Measurements from ENCODE around the gene PIK3CD. TPM values are rescaled to one million over a fixed set of nuclear protein-coding genes. Genes with fewer than 3 reads are reported as not detected.

The PIK3CD gene
- total and polyA plus RNA-seq, 11 donors = 1.9 to 18.8 (median 4.0) TPM

- H3K4me1 ChIP-seq = peaks cover 0 to 37% (median 0%) of the 10 kb centered on the region in 12 donors
- no peak overlapping the region for H3K4me3 ChIP-seq
- H3K36me3 ChIP-seq = no peaks in the 10 kb centered on the region
- no peaks in the 10 kb centered on the region for H3K27me3 ChIP-seq
- H3K9me3 ChIP-seq = no peaks in the 10 kb centered on the region
- intact Hi-C loops (cut with DNase I) = loop anchor here in 1 of 10 donors (5.0 kb wide), 1 partner anchor 234 kb away; no protein-coding TSS in a partner anchor
- WGBS, 4 donors = 75 to 85% (median 78%) methylated on average over 6 of the region's 6 CpGs
- TF ChIP-seq POLR2A (IDR thresholded peaks at IDR 0.05) (no peak), CTCF (IDR thresholded peaks at IDR 0.05) (no peak)
- no peak for DNase-seq
- H3K27ac ChIP-seq = no peak overlapping the region
- no peak for ATAC-seq
These were observed 18.0 kb upstream of the PIK3CD start for GRCh38 chr1:9633493-9633892.

- DNase-seq (no peak), ATAC-seq (no peak)
- no peaks in the 10 kb centered on the region for H3K9me3 ChIP-seq
- WGBS, 4 donors = 75 to 89% (median 75%) methylated on average over 2 of the region's 2 CpGs
- no peaks in the 10 kb centered on the region for H3K36me3 ChIP-seq
- H3K4me1 ChIP-seq = peaks cover 0 to 36% (median 0%) of the 10 kb centered on the region in 12 donors
- H3K27ac ChIP-seq = no peak overlapping the region
- TF ChIP-seq CTCF (IDR thresholded peaks at IDR 0.05) = no peak
- no peak for TF ChIP-seq POLR2A (IDR thresholded peaks at IDR 0.05)
- H3K4me3 ChIP-seq = no peak overlapping the region
- no peaks in the 10 kb centered on the region for H3K27me3 ChIP-seq
- intact Hi-C loops (cut with DNase I) = loop anchor here in 1 of 10 donors (5.0 kb wide), 1 partner anchor 233 kb away; no protein-coding TSS in a partner anchor
These were observed 16.9 kb upstream of the PIK3CD start for GRCh38 chr1:9634582-9634981.

GRCh38 chr1:9639227-9639626 lies 12.3 kb upstream of the PIK3CD start:
- ATAC-seq = no peak
- Histone ChIP-seq H3K4me1 (peaks cover 0 to 23% (median 0%) of the 10 kb centered on the region in 12 donors), H3K27ac (no peak overlapping the region), H3K27me3 (peaks cover 0 to 7% (median 0%) of the 10 kb centered on the region in 9 donors), H3K4me3 (no peak overlapping the region), H3K36me3 (no peaks in the 10 kb centered on the region), H3K9me3 (no peaks in the 10 kb centered on the region)
- intact Hi-C loops (cut with DNase I) = no loop called here
- WGBS, 4 donors = 62 to 75% (median 69%) methylated on average over 6 of the region's 6 CpGs
- TF ChIP-seq CTCF (IDR thresholded peaks at IDR 0.05) = no peak
- TF ChIP-seq POLR2A (IDR thresholded peaks at IDR 0.05) = no peak
- no peak for DNase-seq

GRCh38 chr1:9643351-9644256 lies 7.9 kb upstream of the PIK3CD start:
- intact Hi-C loops (cut with DNase I) = no loop called here
- peaks cover 0 to 42% (median 0%) of the 10 kb centered on the region in 12 donors for H3K4me1 ChIP-seq

More at GRCh38 chr1:9643351-9644256, 7.9 kb upstream of the PIK3CD start:
- peak overlapping the region in 1 of 12 donors; percentile 85 for H3K27ac ChIP-seq
- H3K9me3 ChIP-seq = no peaks in the 10 kb centered on the region
- peaks cover 0 to 7% (median 0%) of the 10 kb centered on the region in 9 donors for H3K27me3 ChIP-seq
- H3K36me3 ChIP-seq = no peaks in the 10 kb centered on the region
- H3K4me3 ChIP-seq = no peak overlapping the region
- 61 to 62% (median 61%) methylated on average over 8 of the region's 8 CpGs for WGBS, 4 donors
- ATAC-seq (no peak), DNase-seq (no peak)
- TF ChIP-seq POLR2A (IDR thresholded peaks at IDR 0.05) (no peak), CTCF (IDR thresholded peaks at IDR 0.05) (no peak)
